H1 (cell line): ENCODE results near the gene FBLN5. TPM values are rescaled to one million over a fixed set of nuclear protein-coding genes. Genes with fewer than 3 reads are reported as not detected.

Source experiments
- CTCF ChIA-PET: fragments of 300-600 bp; sonication (Branson Sonifier 250); formaldehyde crosslinking; loops from one replicate; lab custom pipeline; 2021; ENCODE audit not compliant: partially characterized antibody; lab: Charles Lee
- POLR2A ChIA-PET: fragments of 300-600 bp; sonication (Branson Sonifier 250); formaldehyde crosslinking; loops from one replicate; lab custom pipeline; 2021; ENCODE audit warnings: inconsistent platforms; ENCODE audit not compliant: partially characterized antibody; lab: Charles Lee
- DNase-seq, 2 experiments: peaks; one replicate each; pipeline versions ENCODE4 v3.0.0 to v3.0.0-alpha.2; 2010 to 2022; ENCODE audit warnings: low spot score in 2 of 2, low read depth in 1 of 2, mixed read lengths in 1 of 2
- FAIRE-seq: peaks from 2 replicates; lab custom pipeline; 2011; peaks lifted over from hg19 to GRCh38; lab: Jason Lieb, UNC
- H2AFZ ChIP-seq: 2 replicates; pipeline ENCODE4 v1.8.1; 2012; ENCODE audit warnings: low read length, inconsistent platforms
- H2AK5ac ChIP-seq: 2 replicates; pipeline ENCODE4 v1.6.1; 2013; ENCODE audit warnings: low read depth, low read length
- H2BK120ac ChIP-seq: replicated peaks from 2 replicates; pipeline ENCODE3; 2013; ENCODE audit warnings: low read depth, low read length, inconsistent platforms
- H2BK12ac ChIP-seq: 2 replicates; pipeline ENCODE4 v1.6.1; 2013; ENCODE audit warnings: low read depth, low read length
- H2BK15ac ChIP-seq: 2 replicates; pipeline ENCODE4 v1.6.1; 2013; ENCODE audit warnings: low read length
- H2BK20ac ChIP-seq: 2 replicates; pipeline ENCODE4 v1.6.1; 2013; ENCODE audit warnings: low read length
- H2BK5ac ChIP-seq: 2 replicates; pipeline ENCODE4 v1.6.1; 2013; ENCODE audit warnings: low read depth, low read length
- H3K14ac ChIP-seq: 2 replicates; pipeline ENCODE4 v1.6.1; 2013; ENCODE audit warnings: inconsistent platforms; ENCODE audit not compliant: insufficient read length
- H3K18ac ChIP-seq: 2 replicates; pipeline ENCODE4 v1.6.1; 2013; ENCODE audit warnings: low read length; ENCODE audit errors: extremely low read depth
- H3K23ac ChIP-seq: 2 replicates; pipeline ENCODE4 v1.6.1; 2013; ENCODE audit warnings: inconsistent platforms; ENCODE audit not compliant: insufficient read length
- H3K23me2 ChIP-seq: 2 replicates; pipeline ENCODE4 v1.6.1; 2013; ENCODE audit warnings: low read depth, low read length
- H3K27ac ChIP-seq: 2 replicates; pipeline ENCODE4 v1.6.1; 2011; ENCODE audit warnings: low read depth, low read length, inconsistent platforms
- H3K27me3 ChIP-seq, 4 experiments: replicated peaks in 1 of 4; 1 replicate in 1 of 4; 2 replicates in 3 of 4; pipeline versions ENCODE4 v1.6.1 to v1.8.1; 2011 to 2013; ENCODE audit warnings: low read length in 3 of 4, mild to moderate bottlenecking in 3 of 4, inconsistent platforms in 2 of 4, mixed read lengths in 2 of 4, moderate library complexity in 1 of 4; ENCODE audit not compliant: control insufficient read depth in 3 of 4, insufficient read depth in 3 of 4; ENCODE audit errors: extremely low read depth in 1 of 4
- H3K36me3 ChIP-seq, 4 experiments: 2 replicates each; pipeline versions ENCODE4 v1.6.1 to v1.8.1; 2011 to 2013; ENCODE audit warnings: mild to moderate bottlenecking in 4 of 4, low read length in 3 of 4, moderate library complexity in 2 of 4, control low read depth in 1 of 4, inconsistent platforms in 1 of 4; ENCODE audit not compliant: insufficient read depth in 4 of 4, control insufficient read depth in 2 of 4
- H3K4ac ChIP-seq: replicated peaks from 2 replicates; pipeline ENCODE3; 2013; ENCODE audit warnings: low read length, low read depth, mixed read lengths, inconsistent platforms; ENCODE audit not compliant: insufficient read length
- H3K4me1 ChIP-seq, 4 experiments: replicated peaks in 1 of 4; 1 replicate in 1 of 4; 2 replicates in 3 of 4; pipeline versions ENCODE4 v1.6.1 to v1.8.1; 2011 to 2013; ENCODE audit warnings: low read length in 3 of 4, inconsistent platforms in 2 of 4, mixed read lengths in 1 of 4; ENCODE audit not compliant: insufficient read depth in 4 of 4, control insufficient read depth in 3 of 4
- H3K4me2 ChIP-seq, 2 experiments: 2 replicates each; pipeline versions ENCODE4 v1.6.1 to v1.8.1; 2011 to 2013; ENCODE audit warnings: low read depth in 2 of 2, low read length in 2 of 2, control low read depth in 1 of 2, inconsistent platforms in 1 of 2, mild to moderate bottlenecking in 1 of 2; ENCODE audit not compliant: insufficient read depth in 1 of 2
- H3K4me3 ChIP-seq, 4 experiments: fragments of 200-600, 300-600 bp in 1 of 4; sonication (generic), shearing (Covaris generic), sonication (Bioruptor Twin) in 1 of 4; 2 replicates each; pipeline versions ENCODE4 v1.5.1 to v1.8.1; 2011 to 2016; ENCODE audit warnings: low read length in 4 of 4, low read depth in 3 of 4, control low read depth in 2 of 4, inconsistent platforms in 2 of 4, mild to moderate bottlenecking in 2 of 4, mixed read lengths in 1 of 4, moderate library complexity in 1 of 4; ENCODE audit not compliant: insufficient read depth in 2 of 4; ENCODE audit errors: extremely low read depth in 1 of 4
- H3K56ac ChIP-seq: replicated peaks from 2 replicates; pipeline ENCODE3; 2013; ENCODE audit warnings: low read depth, mild to moderate bottlenecking, mixed read lengths, low read length, inconsistent platforms; ENCODE audit not compliant: insufficient read length
- H3K79me1 ChIP-seq: 2 replicates; pipeline ENCODE4 v1.6.1; 2013; ENCODE audit warnings: low read depth, low read length, control low read depth
- H3K79me2 ChIP-seq, 2 experiments: 2 replicates each; pipeline versions ENCODE4 v1.6.1 to v1.8.1; 2012 to 2013; ENCODE audit warnings: low read length in 2 of 2, mild to moderate bottlenecking in 2 of 2, inconsistent platforms in 1 of 2; ENCODE audit not compliant: insufficient read depth in 2 of 2, control insufficient read depth in 1 of 2
- H3K9ac ChIP-seq, 4 experiments: replicated peaks in 1 of 4; 1 replicate in 1 of 4; 2 replicates in 3 of 4; pipeline versions ENCODE4 v1.6.1 to v1.8.1; 2011 to 2013; ENCODE audit warnings: low read depth in 3 of 4, low read length in 3 of 4, control low read depth in 2 of 4, mild to moderate bottlenecking in 2 of 4, moderate library complexity in 2 of 4, inconsistent platforms in 1 of 4; ENCODE audit errors: extremely low read depth in 1 of 4
- H3K9me3 ChIP-seq, 2 experiments: 2 replicates each; pipeline versions ENCODE4 v1.6.1 to v1.8.1; 2012 to 2013; ENCODE audit warnings: mild to moderate bottlenecking in 2 of 2, moderate library complexity in 2 of 2, control low read depth in 1 of 2, inconsistent platforms in 1 of 2, low read depth in 1 of 2, low read length in 1 of 2, mixed read lengths in 1 of 2; ENCODE audit not compliant: insufficient read depth in 2 of 2
- H4K20me1 ChIP-seq, 2 experiments: replicated peaks in 1 of 2; 2 replicates each; pipeline versions ENCODE3 to v1.8.1; 2011 to 2013; ENCODE audit warnings: inconsistent platforms in 2 of 2, low read length in 2 of 2, mild to moderate bottlenecking in 1 of 2; ENCODE audit not compliant: insufficient read depth in 2 of 2, control insufficient read depth in 1 of 2
- H4K5ac ChIP-seq: 2 replicates; pipeline ENCODE4 v1.6.1; 2013; ENCODE audit warnings: low read length, low read depth, mixed read lengths, inconsistent platforms; ENCODE audit not compliant: insufficient read length
- H4K8ac ChIP-seq: 2 replicates; pipeline ENCODE4 v1.8.0; 2013; ENCODE audit warnings: mild to moderate bottlenecking, moderate library complexity, low read length, inconsistent platforms; ENCODE audit not compliant: insufficient read depth; ENCODE audit errors: extremely low read depth
- H4K91ac ChIP-seq: replicated peaks from 2 replicates; pipeline ENCODE3; 2013; ENCODE audit warnings: low read length, mixed read lengths, inconsistent platforms; ENCODE audit not compliant: insufficient read length
- BCL11A ChIP-seq, 2 experiments: IDR thresholded peaks; one replicate each; pipeline ENCODE4 v1.6.1; 2011; ENCODE audit warnings: low read depth in 2 of 2, low read length in 2 of 2, mild to moderate bottlenecking in 2 of 2
- CEBPB ChIP-seq: IDR thresholded peaks from 2 replicates; pipeline ENCODE4 v1.6.1; 2012; ENCODE audit warnings: low read depth, low read length
- EGR1 ChIP-seq: IDR thresholded peaks from 2 replicates; pipeline ENCODE4 v1.6.1; 2011; ENCODE audit warnings: low read depth, low read length, borderline replicate concordance
- GABPA ChIP-seq: IDR thresholded peaks from 2 replicates; pipeline ENCODE4 v1.6.1; 2011; ENCODE audit warnings: mild to moderate bottlenecking, low read length, moderate library complexity, borderline replicate concordance; ENCODE audit not compliant: insufficient read depth
- GTF2F1 ChIP-seq: IDR thresholded peaks from 2 replicates; pipeline ENCODE4 v1.6.1; 2012; ENCODE audit warnings: low read depth, low read length, improper control_type of control experiment, borderline replicate concordance
- JUN ChIP-seq: IDR thresholded peaks from 2 replicates; pipeline ENCODE4 v1.6.1; 2011; ENCODE audit warnings: low read depth, mild to moderate bottlenecking, improper control_type of control experiment, low read length
- SP1 ChIP-seq: IDR thresholded peaks from 2 replicates; pipeline ENCODE4 v1.6.1; 2011; ENCODE audit warnings: low read depth, low read length
- ZNF274 ChIP-seq: IDR thresholded peaks from 2 replicates; pipeline ENCODE4 v1.7.0; 2012; ENCODE audit warnings: low read length, borderline replicate concordance; ENCODE audit errors: extremely low read depth
- WGBS, 2 experiments: shearing (Covaris generic) in 1 of 2; methylation state at CpG; one replicate each; pipeline versions ENCODE4 v1.1.6 to v1.1.7; 2013 to 2015; ENCODE audit warnings: low lambda C conversion rate in 2 of 2, mixed read lengths in 2 of 2, inconsistent platforms in 1 of 2, low coverage in 1 of 2, missing lambda C conversion rate in 1 of 2; ENCODE audit not compliant: insufficient replicate concordance in 2 of 2, insufficient coverage in 1 of 2, insufficient read length in 1 of 2; ENCODE audit errors: extremely low coverage in 1 of 2, missing lambda C conversion rate in 1 of 2; 5-methylcytosine and 5-hydroxymethylcytosine counted together
- polyA plus RNA-seq, 7 experiments: library from polyadenylated mRNA; depleted of rRNA in 3 of 7; stranded (reverse) in 5 of 7; unstranded in 2 of 7; fragments of >200 nt in 5 of 7; fragments of 200-250 nt in 2 of 7; gene quantifications; 1 replicate in 5 of 7; 2 replicates in 1 of 7; 4 replicates in 1 of 7; pipeline versions ENCODE4 v1.2.1 to v1.2.3, GENCODE V29; 2011 to 2013; ENCODE audit warnings: missing spikeins in 2 of 7, mixed read lengths in 2 of 7
- total RNA-seq: library from RNA; stranded (reverse); fragmentation: NEBNext Ultra II Directional; extraction: Animal tissue kit (Norgen Biotek cat#: 25700); gene quantifications from 2 replicates; pipeline ENCODE4 v1.2.1, GENCODE V29; 2021
- TF ChIP-seq, protein P1 (sequence below): IDR thresholded peaks from 2 replicates; pipeline ENCODE4 v1.6.1; 2012; ENCODE audit warnings: inconsistent platforms
- TF ChIP-seq, protein P2 (sequence below): IDR thresholded peaks from 2 replicates; pipeline ENCODE4 v1.6.1; 2012; ENCODE audit warnings: inconsistent platforms

Gene FBLN5
- total and polyA plus RNA-seq, 2 of the 8 experiments (the other 6 are each of a cell fraction or from before 2014, with no cell fraction given): 0.88 to 3.5 TPM

DNA sequence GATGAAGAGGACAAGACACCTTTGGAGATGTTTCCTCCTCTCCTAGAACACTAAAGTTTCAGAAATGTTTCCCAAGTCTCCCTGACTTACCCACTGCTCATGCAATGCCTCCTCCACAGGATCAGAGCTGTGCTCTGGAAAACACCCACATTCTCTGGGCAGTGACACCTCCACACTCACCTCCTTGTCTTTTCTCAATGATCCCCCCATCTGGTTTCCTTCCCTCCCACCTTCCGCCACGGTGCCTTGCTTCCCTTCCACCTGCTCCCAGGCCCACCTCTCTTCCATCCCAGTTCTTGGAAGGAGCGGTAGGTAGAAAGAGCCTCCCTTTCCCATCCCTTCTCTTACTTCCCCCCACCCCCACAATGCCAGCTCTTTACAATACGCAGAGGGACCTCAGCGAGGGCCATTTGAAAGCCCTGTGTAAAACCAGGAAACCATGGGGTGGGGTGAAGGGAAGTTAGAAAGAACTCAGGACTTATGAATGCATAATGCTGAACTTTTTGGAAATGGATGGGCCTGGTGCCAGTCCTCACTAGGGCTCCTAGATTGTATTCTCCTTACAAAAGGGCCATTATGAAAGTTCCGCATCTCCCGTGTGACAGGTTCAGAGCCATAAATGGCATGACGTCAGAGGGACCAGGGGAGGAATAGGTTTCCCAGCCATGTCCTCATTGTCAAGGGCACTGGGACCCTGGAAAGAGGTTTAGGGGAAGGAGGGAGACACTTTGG lies 12.8 kb downstream of the FBLN5 start:
- H3K9ac ChIP-seq: no peak overlapping the region
- no peak overlapping the region for H3K4me2 ChIP-seq
- no peaks in the 10 kb centered on the region for H3K36me3 ChIP-seq
- H3K23ac ChIP-seq: no peak overlapping the region
- H3K14ac ChIP-seq: no peak overlapping the region
- H3K4me1 ChIP-seq: 0 out of 7 replicates have a peak, but pooled peaks cover 0 to 3% (median 0%) of the 10 kb centered on the region in 4 experiments
- H4K8ac ChIP-seq: no peak overlapping the region
- no peak overlapping the region for H2AFZ ChIP-seq
- ChIA-PET CTCF (no interaction called here), POLR2A (no interaction called here)
- no peak overlapping the region for H2BK15ac ChIP-seq
- H4K20me1 ChIP-seq: no peaks in the 10 kb centered on the region
- no peaks in the 10 kb centered on the region for H3K79me2 ChIP-seq
- H2BK12ac ChIP-seq: no peak overlapping the region
- no peaks in the 10 kb centered on the region for H3K9me3 ChIP-seq
- H2AK5ac ChIP-seq: no peak overlapping the region
- H3K23me2 ChIP-seq: no peaks in the 10 kb centered on the region
- H3K56ac ChIP-seq: no peak overlapping the region
- DNase-seq (no peak), FAIRE-seq (no peak)
- no peak for TF ChIP-seq BCL11A (IDR thresholded peaks at IDR 0.05; ENCODE audit: low read depth in 2 of 2, low read length in 2 of 2)
- no peak for TF ChIP-seq CEBPB
- TF ChIP-seq GABPA: no peak
- no peak for TF ChIP-seq GTF2F1
- TF ChIP-seq, protein P1, sequence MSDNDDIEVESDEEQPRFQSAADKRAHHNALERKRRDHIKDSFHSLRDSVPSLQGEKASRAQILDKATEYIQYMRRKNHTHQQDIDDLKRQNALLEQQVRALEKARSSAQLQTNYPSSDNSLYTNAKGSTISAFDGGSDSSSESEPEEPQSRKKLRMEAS: no peak
- no peak for TF ChIP-seq SP1
- no peak for TF ChIP-seq JUN
- TF ChIP-seq, protein P2, sequence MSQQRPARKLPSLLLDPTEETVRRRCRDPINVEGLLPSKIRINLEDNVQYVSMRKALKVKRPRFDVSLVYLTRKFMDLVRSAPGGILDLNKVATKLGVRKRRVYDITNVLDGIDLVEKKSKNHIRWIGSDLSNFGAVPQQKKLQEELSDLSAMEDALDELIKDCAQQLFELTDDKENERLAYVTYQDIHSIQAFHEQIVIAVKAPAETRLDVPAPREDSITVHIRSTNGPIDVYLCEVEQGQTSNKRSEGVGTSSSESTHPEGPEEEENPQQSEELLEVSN: no peak
- TF ChIP-seq EGR1: no peak
- TF ChIP-seq ZNF274: no peak
- H3K79me1 ChIP-seq: no peaks in the 10 kb centered on the region
- H3K27me3 ChIP-seq: no peaks in the 10 kb centered on the region
- no peak overlapping the region for H2BK20ac ChIP-seq
- H4K91ac ChIP-seq: no peak overlapping the region
- no peak overlapping the region for H3K18ac ChIP-seq
- no peak overlapping the region for H4K5ac ChIP-seq
- H3K4ac ChIP-seq: no peak overlapping the region
- WGBS, 2 experiments: 87% methylated on average over 8 of the region's 8 CpGs; no CpG with 5 or more reads in 1 of the 2 experiments
- H2BK5ac ChIP-seq: no peak overlapping the region
- H3K4me3 ChIP-seq: no peak overlapping the region
- H2BK120ac ChIP-seq: no peak overlapping the region
- H3K27ac ChIP-seq: no peak overlapping the region
